Measurements from ENCODE around the gene MAGED1.

DNA sequence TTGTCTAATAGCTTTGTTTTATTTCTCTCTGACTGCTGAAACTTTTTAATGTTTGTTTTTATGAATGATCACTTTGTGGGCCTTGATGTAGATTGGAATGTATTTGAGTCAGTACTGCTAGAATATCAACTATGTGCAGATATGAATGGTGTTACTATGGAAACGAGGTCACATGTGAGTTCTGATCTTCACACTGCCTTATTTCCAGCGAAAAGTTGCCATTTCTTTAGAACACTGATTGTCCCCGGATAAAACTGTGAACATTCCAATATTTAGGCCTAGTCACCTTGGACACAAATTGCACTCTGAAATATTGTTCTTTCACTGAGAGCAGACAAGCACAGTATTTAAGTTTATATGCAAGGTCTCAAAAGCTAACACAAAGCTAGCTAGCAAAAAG lies 27.2 kb upstream of the MAGED1 start:
- no peak for TF ChIP-seq POLR2A (IDR thresholded peaks at IDR 0.05)
- TF ChIP-seq, protein P1, sequence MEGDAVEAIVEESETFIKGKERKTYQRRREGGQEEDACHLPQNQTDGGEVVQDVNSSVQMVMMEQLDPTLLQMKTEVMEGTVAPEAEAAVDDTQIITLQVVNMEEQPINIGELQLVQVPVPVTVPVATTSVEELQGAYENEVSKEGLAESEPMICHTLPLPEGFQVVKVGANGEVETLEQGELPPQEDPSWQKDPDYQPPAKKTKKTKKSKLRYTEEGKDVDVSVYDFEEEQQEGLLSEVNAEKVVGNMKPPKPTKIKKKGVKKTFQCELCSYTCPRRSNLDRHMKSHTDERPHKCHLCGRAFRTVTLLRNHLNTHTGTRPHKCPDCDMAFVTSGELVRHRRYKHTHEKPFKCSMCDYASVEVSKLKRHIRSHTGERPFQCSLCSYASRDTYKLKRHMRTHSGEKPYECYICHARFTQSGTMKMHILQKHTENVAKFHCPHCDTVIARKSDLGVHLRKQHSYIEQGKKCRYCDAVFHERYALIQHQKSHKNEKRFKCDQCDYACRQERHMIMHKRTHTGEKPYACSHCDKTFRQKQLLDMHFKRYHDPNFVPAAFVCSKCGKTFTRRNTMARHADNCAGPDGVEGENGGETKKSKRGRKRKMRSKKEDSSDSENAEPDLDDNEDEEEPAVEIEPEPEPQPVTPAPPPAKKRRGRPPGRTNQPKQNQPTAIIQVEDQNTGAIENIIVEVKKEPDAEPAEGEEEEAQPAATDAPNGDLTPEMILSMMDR (IDR thresholded peaks at IDR 0.05) = no peak
- TF ChIP-seq EP300 (IDR thresholded peaks at IDR 0.05) = no peak

All from ovary (tissue), 3 donors.